Retinal pigment epithelial cell (primary cell): Measurements from ENCODE around the gene GRM1.

Source experiments
- DNase-seq: peaks from one replicate; pipeline ENCODE4 v3.0.0-alpha.2; 2010; ENCODE audit warnings: low read depth
- H3K4me3 ChIP-seq: 2 replicates; pipeline ENCODE4 v1.5.1; 2011; ENCODE audit warnings: mild to moderate bottlenecking, low read length, control low read depth, moderate library complexity
- TF ChIP-seq, protein P1 (sequence below): conservative IDR thresholded peaks from 2 replicates; pipeline ENCODE4 v1.5.1; 2011; ENCODE audit warnings: low read depth, low read length, control low read depth, inconsistent platforms

Gene GRM1

DNA sequence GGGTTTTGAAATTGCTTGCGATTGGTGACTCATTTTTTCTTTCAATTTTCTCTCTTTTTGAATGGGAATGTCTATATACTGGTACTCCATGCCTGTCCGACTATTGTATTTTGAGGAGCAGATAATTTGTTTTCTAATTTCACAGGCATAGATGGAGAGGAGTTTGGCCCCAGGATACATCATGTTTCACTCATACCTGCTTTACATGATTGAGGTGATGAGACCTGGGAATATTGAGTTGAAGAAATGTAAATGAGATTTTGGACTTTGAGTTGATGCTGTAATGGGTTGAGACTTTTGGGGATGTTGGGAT, 261.7 kb downstream of the GRM1 start:
- H3K4me3 ChIP-seq = no peak overlapping the region
- DNase-seq = no peak
- TF ChIP-seq, protein P1, sequence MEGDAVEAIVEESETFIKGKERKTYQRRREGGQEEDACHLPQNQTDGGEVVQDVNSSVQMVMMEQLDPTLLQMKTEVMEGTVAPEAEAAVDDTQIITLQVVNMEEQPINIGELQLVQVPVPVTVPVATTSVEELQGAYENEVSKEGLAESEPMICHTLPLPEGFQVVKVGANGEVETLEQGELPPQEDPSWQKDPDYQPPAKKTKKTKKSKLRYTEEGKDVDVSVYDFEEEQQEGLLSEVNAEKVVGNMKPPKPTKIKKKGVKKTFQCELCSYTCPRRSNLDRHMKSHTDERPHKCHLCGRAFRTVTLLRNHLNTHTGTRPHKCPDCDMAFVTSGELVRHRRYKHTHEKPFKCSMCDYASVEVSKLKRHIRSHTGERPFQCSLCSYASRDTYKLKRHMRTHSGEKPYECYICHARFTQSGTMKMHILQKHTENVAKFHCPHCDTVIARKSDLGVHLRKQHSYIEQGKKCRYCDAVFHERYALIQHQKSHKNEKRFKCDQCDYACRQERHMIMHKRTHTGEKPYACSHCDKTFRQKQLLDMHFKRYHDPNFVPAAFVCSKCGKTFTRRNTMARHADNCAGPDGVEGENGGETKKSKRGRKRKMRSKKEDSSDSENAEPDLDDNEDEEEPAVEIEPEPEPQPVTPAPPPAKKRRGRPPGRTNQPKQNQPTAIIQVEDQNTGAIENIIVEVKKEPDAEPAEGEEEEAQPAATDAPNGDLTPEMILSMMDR = no peak

DNA sequence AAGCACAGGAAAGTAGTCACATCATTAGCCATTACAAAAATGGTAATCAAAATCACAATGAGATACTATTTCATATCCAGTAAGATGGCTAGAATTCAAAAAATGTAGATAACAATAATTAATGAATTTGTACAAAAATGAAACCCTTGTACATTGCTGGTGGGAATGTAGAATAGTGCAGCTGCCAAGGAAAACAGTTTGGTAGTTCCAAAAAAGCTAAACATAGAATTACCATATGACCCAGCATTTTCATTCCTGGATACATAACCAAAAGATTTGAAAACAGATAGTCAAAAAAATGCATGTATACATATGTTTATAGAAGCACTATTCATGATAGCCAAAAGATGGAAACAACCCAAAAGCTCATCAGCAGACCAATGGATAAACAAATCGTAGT, 263.6 kb downstream of the GRM1 start:
- TF ChIP-seq, protein P1 = no peak
- no peak overlapping the region for H3K4me3 ChIP-seq
- DNase-seq = no peak

DNA sequence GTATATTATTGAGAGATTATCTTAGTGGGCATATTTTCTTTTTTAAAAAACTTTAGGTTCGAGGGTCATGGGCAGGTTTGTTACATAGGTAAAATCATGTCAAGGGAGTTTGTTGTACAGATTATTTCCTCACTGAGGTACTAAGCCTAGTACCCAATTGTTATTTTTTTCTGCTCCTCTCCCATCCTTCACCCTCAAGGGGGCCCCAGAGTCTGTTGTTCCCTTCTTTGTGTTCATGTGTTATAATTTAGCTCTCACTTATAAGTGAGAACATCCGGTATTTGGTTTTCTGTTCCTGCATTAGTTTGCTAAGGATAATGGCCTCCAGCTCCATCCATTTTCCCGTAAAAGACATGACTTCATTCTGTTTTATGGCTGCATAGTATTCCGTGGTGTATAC, 266.8 kb downstream of the GRM1 start:
- H3K4me3 ChIP-seq = no peak overlapping the region
- DNase-seq = no peak
- TF ChIP-seq, protein P1 = no peak

DNA sequence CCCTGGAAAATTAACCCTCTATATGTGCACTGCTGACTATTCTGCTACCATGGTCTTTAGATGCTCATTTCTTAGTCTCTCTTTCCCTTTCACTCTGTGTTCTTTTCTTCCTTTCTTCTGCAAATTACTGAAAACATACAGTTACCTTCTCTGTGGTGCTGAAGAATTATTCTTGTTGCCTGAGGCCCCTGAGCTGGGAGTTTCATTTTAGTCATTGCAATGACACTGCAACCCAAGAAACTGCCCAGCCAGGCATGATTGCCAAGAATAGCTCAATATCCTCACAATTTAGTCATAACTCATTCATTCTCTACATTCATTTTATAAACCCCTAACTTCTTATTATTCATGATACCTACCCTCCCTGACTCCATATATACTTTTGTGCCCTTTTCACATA, 269.0 kb downstream of the GRM1 start:
- DNase-seq = no peak
- H3K4me3 ChIP-seq = no peak overlapping the region
- TF ChIP-seq, protein P1 = no peak

DNA sequence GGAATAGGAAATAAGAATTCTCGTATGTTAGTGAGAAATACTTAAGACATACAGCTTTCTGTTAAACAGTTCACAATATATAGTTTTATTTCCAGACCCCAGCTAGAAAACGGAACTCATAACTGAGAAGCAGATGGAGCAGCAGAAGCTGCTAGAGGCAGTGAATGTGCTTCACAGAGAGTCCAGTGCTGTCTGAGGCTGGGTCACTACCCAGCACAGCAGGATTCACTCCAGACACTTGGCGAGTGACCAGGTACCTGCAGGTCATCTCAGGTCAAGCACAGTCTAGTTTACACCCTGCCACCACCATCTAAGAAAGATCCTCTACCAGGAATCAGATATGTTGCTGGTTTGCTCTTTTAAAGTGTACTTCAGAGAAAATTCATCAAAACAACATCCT, 271.7 kb downstream of the GRM1 start:
- no peak overlapping the region for H3K4me3 ChIP-seq
- TF ChIP-seq, protein P1 = no peak
- DNase-seq = no peak

DNA sequence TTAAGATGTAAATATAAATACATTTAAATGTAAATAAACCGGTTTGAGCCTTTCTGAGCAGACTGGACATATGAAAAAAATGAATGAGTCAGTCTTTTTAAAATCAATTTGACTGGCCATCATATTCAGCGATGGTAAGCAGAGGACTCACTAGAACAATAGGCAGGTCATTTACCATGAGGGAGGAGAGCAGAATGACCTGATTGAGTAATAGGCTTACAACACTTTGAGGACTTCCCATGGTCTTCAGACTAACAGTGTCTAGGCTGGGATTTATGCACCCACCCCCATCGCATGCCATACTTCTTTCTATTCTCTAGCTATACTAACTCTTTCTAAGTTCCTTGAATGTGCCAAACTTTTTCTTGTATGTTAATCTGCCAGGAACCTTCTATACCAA, 272.9 kb downstream of the GRM1 start:
- no peak for DNase-seq
- TF ChIP-seq, protein P1 = no peak
- H3K4me3 ChIP-seq = no peak overlapping the region

DNA sequence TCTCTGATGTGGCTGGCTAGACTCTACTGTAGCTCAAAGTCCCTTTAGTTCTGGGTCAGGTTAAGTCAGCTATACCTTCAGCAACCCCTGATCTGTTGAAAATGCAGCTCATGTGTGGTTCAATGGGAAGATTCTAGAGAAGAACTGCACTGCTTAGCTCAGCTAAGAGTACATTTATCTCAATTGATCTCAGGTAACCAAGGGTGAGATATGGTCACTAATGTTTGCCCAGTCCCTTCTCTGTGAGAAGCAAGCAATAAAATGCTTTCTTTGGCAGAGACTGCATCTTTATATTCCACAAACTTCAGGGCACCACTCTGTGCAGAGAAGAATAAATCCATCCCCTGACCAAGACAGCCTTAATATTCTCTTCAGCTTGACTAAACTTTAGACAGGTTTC, 274.1 kb downstream of the GRM1 start:
- DNase-seq = no peak
- H3K4me3 ChIP-seq = no peak overlapping the region
- TF ChIP-seq, protein P1 = no peak
